Mesenchymal stem cell (in vitro differentiated cells and primary cell): ENCODE measurements around the gene STK32B.

ENCODE experiments used
- DNase-seq: peaks from one replicate; pipeline ENCODE4 v3.0.0-alpha.2; 2013
- H2AFZ ChIP-seq: one replicate; pipeline ENCODE4 v1.6.1; 2013; ENCODE audit warnings: low read depth, mild to moderate bottlenecking, control low read depth, inconsistent platforms, low read length, moderate library complexity
- H2AK5ac ChIP-seq: 2 replicates; pipeline ENCODE4 v1.6.1; 2013; ENCODE audit warnings: low read length, moderate library complexity, mild to moderate bottlenecking, inconsistent platforms; ENCODE audit not compliant: severe bottlenecking
- H2BK120ac ChIP-seq: one replicate; pipeline ENCODE4 v1.6.1; 2013; ENCODE audit warnings: low read depth, mild to moderate bottlenecking, inconsistent platforms, low read length, moderate library complexity
- H2BK12ac ChIP-seq, 2 experiments: one replicate each; pipeline ENCODE4 v1.6.1; 2013; ENCODE audit warnings: inconsistent platforms in 2 of 2, low read length in 2 of 2, mild to moderate bottlenecking in 2 of 2, moderate library complexity in 2 of 2, control low read depth in 1 of 2
- H2BK15ac ChIP-seq: one replicate; pipeline ENCODE4 v1.6.1; 2013; ENCODE audit warnings: mild to moderate bottlenecking, low read depth, inconsistent platforms; ENCODE audit not compliant: poor library complexity, severe bottlenecking
- H2BK5ac ChIP-seq: 2 replicates; pipeline ENCODE4 v1.6.1; 2013; ENCODE audit warnings: low read depth, mild to moderate bottlenecking, low read length, control low read depth, inconsistent platforms; ENCODE audit not compliant: poor library complexity, severe bottlenecking
- H3K14ac ChIP-seq, 2 experiments: one replicate each; pipeline ENCODE4 v1.6.1; 2013; ENCODE audit warnings: inconsistent platforms in 2 of 2, low read length in 2 of 2, control low read depth in 1 of 2, mild to moderate bottlenecking in 1 of 2, moderate library complexity in 1 of 2
- H3K18ac ChIP-seq, 2 experiments: one replicate each; pipeline ENCODE4 v1.6.1; 2013; ENCODE audit warnings: inconsistent platforms in 2 of 2, low read length in 2 of 2, control low read depth in 1 of 2, low read depth in 1 of 2, mild to moderate bottlenecking in 1 of 2
- H3K23ac ChIP-seq, 2 experiments: one replicate each; pipeline ENCODE4 v1.6.1; 2013; ENCODE audit warnings: inconsistent platforms in 2 of 2, low read length in 2 of 2, mild to moderate bottlenecking in 2 of 2, moderate library complexity in 2 of 2, control low read depth in 1 of 2
- H3K27ac ChIP-seq: 2 replicates; pipeline ENCODE4 v1.5.1; 2013; ENCODE audit warnings: mild to moderate bottlenecking, moderate library complexity, low read length, control low read depth, inconsistent platforms; ENCODE audit not compliant: poor library complexity, severe bottlenecking
- H3K27me3 ChIP-seq, 2 experiments: 2 replicates each; pipeline versions ENCODE4 v1.6.1 to v1.7.0; 2013; ENCODE audit warnings: low read length in 2 of 2, mild to moderate bottlenecking in 2 of 2, moderate library complexity in 2 of 2, control low read depth in 1 of 2, inconsistent platforms in 1 of 2; ENCODE audit not compliant: control insufficient read depth in 1 of 2, insufficient read depth in 1 of 2
- H3K36me3 ChIP-seq, 2 experiments: 2 replicates each; pipeline versions ENCODE4 v1.6.1 to v1.7.0; 2013; ENCODE audit warnings: low read length in 2 of 2, control low read depth in 1 of 2, inconsistent platforms in 1 of 2, low read depth in 1 of 2, mild to moderate bottlenecking in 1 of 2; ENCODE audit not compliant: insufficient read depth in 2 of 2, control insufficient read depth in 1 of 2
- H3K4ac ChIP-seq, 2 experiments: one replicate each; pipeline ENCODE4 v1.6.1; 2013; ENCODE audit warnings: inconsistent platforms in 2 of 2, low read length in 2 of 2, mild to moderate bottlenecking in 2 of 2, moderate library complexity in 2 of 2, control low read depth in 1 of 2, low read depth in 1 of 2
- H3K4me1 ChIP-seq: 2 replicates; pipeline ENCODE4 v1.6.1; 2013; ENCODE audit warnings: low read depth, low read length, control low read depth; ENCODE audit not compliant: control insufficient read depth, insufficient read depth
- H3K4me2 ChIP-seq: 2 replicates; pipeline ENCODE4 v1.6.1; 2013; ENCODE audit warnings: low read length, mild to moderate bottlenecking, inconsistent platforms; ENCODE audit not compliant: poor library complexity, severe bottlenecking
- H3K4me3 ChIP-seq, 2 experiments: 2 replicates each; pipeline versions ENCODE4 v1.5.1 to v1.7.0; 2013; ENCODE audit warnings: low read length in 2 of 2, mild to moderate bottlenecking in 2 of 2, control low read depth in 1 of 2, low read depth in 1 of 2; ENCODE audit not compliant: insufficient read depth in 1 of 2
- H3K79me1 ChIP-seq: replicated peaks from 2 replicates; pipeline ENCODE4 v1.6.1; 2013; ENCODE audit warnings: mild to moderate bottlenecking, control low read depth, low read length, inconsistent platforms; ENCODE audit not compliant: poor library complexity, severe bottlenecking
- H3K9ac ChIP-seq: 2 replicates; pipeline ENCODE4 v1.7.0; 2013; ENCODE audit warnings: mild to moderate bottlenecking, low read length, moderate library complexity
- H3K9me3 ChIP-seq: 2 replicates; pipeline ENCODE4 v1.7.0; 2013; ENCODE audit warnings: mild to moderate bottlenecking, low read length; ENCODE audit not compliant: control insufficient read depth
- H4K8ac ChIP-seq: one replicate; pipeline ENCODE4 v1.6.1; 2013; ENCODE audit warnings: inconsistent platforms, mild to moderate bottlenecking, low read length, moderate library complexity
- H4K91ac ChIP-seq: one replicate; pipeline ENCODE4 v1.6.1; 2013; ENCODE audit warnings: mild to moderate bottlenecking, low read length, inconsistent platforms
- WGBS: methylation state at CpG from one replicate; pipeline ENCODE4 v1.1.7; 2013; ENCODE audit warnings: mixed read lengths; 5-methylcytosine and 5-hydroxymethylcytosine counted together

STK32B gene

DNA sequence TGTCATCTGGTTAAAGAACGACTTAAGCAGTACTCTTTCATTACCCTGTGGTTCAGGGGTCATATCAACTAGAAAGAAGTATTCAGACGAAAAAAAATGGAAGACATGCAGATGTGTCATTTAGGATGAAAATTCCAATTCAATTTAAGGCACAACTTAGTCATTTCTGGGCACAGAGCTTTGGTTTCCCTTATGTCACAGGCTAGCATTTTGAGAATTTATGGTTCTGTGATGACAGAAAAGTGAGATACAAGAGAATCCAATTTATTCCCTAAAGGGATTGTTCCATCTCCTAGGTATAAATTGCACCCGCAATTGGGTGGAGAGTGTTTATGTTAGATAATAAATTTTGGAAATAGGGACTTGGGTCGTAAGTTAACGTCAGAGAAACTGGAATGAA lies 306.6 kb downstream of the STK32B start:
- DNase-seq: no peak
- Histone ChIP-seq H2AFZ (no peak overlapping the region), H4K8ac (no peak overlapping the region), H3K9ac (no peak overlapping the region), H3K4me1 (no peaks in the 10 kb centered on the region), H2BK15ac (no peak overlapping the region), H3K4me3 (no peak overlapping the region), H3K4me2 (no peak overlapping the region), H3K36me3 (no peaks in the 10 kb centered on the region), H3K14ac (no peak overlapping the region), H3K4ac (no peak overlapping the region), H2AK5ac (no peak overlapping the region), H3K27ac (no peak overlapping the region), H3K23ac (no peak overlapping the region), H3K18ac (no peak overlapping the region), H4K91ac (no peak overlapping the region), H2BK120ac (no peak overlapping the region), H3K27me3 (peaks cover 0 to 3% of the 10 kb centered on the region in 2 experiments), H2BK12ac (no peak overlapping the region), H2BK5ac (no peak overlapping the region), H3K79me1 (peaks cover 2% of the 10 kb centered on the region), H3K9me3 (no peaks in the 10 kb centered on the region)
- 69% methylated on average over 5 of the region's 5 CpGs for WGBS

DNA sequence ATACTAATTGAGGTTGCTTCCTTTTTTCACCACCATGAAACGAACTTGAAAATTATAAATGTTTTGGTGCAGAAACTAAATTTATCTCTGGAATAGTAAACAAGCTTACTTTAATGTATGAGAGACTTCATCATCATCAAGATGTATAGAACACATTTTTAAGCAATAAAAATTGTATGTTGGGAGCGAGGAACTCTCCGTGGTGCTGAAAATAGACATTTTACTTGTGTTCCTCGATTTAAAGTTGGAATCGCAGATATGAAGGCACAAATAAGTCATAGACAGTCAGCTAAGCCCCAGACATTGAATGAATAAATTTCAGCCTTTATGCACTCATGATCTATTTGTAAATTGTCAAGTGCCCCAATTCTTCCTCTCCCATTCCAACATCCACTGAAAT lies 310.7 kb downstream of the STK32B start:
- H2BK15ac ChIP-seq: no peak overlapping the region
- 86% methylated on average over 4 of the region's 5 CpGs for WGBS
- H4K8ac ChIP-seq: no peak overlapping the region
- H2BK5ac ChIP-seq: no peak overlapping the region
- no peak overlapping the region for H3K27ac ChIP-seq
- H3K4me2 ChIP-seq: no peak overlapping the region
- H3K4me1 ChIP-seq: peaks cover 5% of the 10 kb centered on the region
- H3K9me3 ChIP-seq: no peaks in the 10 kb centered on the region
- no peak overlapping the region for H2BK12ac ChIP-seq
- DNase-seq: peak; percentile 28
- H2AK5ac ChIP-seq: no peak overlapping the region
- H3K9ac ChIP-seq: no peak overlapping the region
- no peak overlapping the region for H4K91ac ChIP-seq
- H3K4ac ChIP-seq: no peak overlapping the region
- H2AFZ ChIP-seq: no peak overlapping the region
- H3K4me3 ChIP-seq: no peak overlapping the region
- no peaks in the 10 kb centered on the region for H3K36me3 ChIP-seq
- H2BK120ac ChIP-seq: no peak overlapping the region
- H3K27me3 ChIP-seq: peaks cover 0 to 3% of the 10 kb centered on the region in 2 experiments
- H3K23ac ChIP-seq: no peak overlapping the region
- no peak overlapping the region for H3K14ac ChIP-seq
- no peak overlapping the region for H3K18ac ChIP-seq
- peaks cover 2% of the 10 kb centered on the region for H3K79me1 ChIP-seq

DNA sequence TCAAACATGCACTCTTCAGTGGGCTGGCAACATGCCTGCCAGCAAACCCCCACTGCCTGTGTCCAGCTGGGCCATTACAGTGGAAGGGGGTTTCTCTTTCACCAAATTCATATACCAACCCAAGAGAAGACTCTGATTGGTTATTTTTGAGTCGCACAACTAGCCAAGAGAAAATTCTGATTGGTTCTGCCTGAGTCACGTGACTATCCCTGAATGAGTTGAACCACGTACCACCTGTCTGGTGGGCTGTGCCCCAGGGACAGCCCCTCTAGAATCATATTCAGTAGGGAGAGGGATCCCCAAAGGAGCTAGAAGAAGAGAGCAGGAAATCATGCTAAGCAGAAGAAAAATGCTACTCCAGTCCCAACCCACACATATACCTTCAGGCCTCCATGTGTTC lies 313.1 kb downstream of the STK32B start:
- no peak overlapping the region for H3K27ac ChIP-seq
- no peak for DNase-seq
- H3K79me1 ChIP-seq: peaks cover 5% of the 10 kb centered on the region
- no peak overlapping the region for H3K4me2 ChIP-seq
- H2BK5ac ChIP-seq: no peak overlapping the region
- no peak overlapping the region for H4K8ac ChIP-seq
- no peak overlapping the region for H2BK15ac ChIP-seq
- H2AFZ ChIP-seq: no peak overlapping the region
- H3K18ac ChIP-seq: no peak overlapping the region
- no peak overlapping the region for H3K4me3 ChIP-seq
- H3K36me3 ChIP-seq: no peaks in the 10 kb centered on the region
- no peak overlapping the region for H3K9ac ChIP-seq
- H2BK120ac ChIP-seq: no peak overlapping the region
- no peak overlapping the region for H3K23ac ChIP-seq
- H3K4me1 ChIP-seq: peaks cover 5% of the 10 kb centered on the region
- H2BK12ac ChIP-seq: no peak overlapping the region
- no peak overlapping the region for H3K4ac ChIP-seq
- H4K91ac ChIP-seq: no peak overlapping the region
- no peak overlapping the region for H2AK5ac ChIP-seq
- no peak overlapping the region for H3K14ac ChIP-seq
- WGBS: 91% methylated on average over 3 of the region's 3 CpGs
- H3K9me3 ChIP-seq: no peaks in the 10 kb centered on the region
- peaks cover 0 to 3% of the 10 kb centered on the region in 2 experiments for H3K27me3 ChIP-seq

DNA sequence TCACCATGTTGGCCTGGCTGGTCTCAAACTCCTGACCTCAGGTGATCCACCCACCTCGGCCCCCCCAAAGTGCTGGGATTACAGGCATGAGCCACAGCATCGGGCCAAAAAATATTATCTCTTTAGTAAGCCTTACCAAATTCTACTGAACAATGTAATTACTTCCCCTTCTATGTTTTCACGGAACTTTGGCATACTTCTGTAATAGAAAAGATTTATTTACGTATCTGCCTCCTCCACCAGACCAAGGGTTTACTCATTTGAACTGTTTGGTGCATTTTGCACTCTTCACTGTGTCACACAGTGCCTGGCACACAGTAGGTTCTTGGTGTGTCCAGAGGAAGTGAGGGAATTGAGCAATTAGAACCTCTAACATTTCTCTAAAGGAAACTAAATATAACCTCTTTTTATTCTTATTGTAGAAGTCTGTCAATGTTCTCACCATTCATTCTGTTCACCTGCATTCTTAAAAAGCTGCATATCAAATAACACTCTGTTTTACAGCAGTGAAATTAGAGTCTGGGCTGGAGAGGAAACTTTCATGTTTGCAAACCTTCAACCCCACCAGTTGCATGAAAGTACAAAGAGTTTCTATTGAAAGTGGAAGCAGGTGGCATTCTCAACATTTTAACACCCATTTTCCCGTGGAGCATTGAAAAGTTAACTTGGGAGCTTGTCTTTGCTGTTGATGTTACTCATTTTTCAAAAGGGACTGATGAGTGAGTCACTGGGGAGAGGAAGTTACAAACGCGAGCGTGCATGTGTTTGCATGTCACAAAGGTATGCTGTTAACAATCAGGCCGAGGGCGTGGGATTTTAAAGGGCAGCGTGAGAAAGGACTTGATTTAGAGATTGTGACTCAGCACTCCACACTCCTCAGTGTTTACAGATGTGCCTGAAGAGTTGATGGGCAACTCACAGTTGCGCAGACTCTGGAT lies 314.1 kb downstream of the STK32B start:
- Histone ChIP-seq H4K8ac (no peak overlapping the region), H3K36me3 (no peaks in the 10 kb centered on the region), H2AFZ (no peak overlapping the region), H3K4me2 (no peak overlapping the region), H3K4ac (no peak overlapping the region), H3K9me3 (no peaks in the 10 kb centered on the region), H3K9ac (no peak overlapping the region), H2BK5ac (no peak overlapping the region), H3K14ac (no peak overlapping the region), H3K23ac (no peak overlapping the region), H3K18ac (no peak overlapping the region), H3K27me3 (no peaks in the 10 kb centered on the region), H2BK12ac (no peak overlapping the region), H3K79me1 (peaks cover 5% of the 10 kb centered on the region), H3K4me3 (no peak overlapping the region), H2BK120ac (no peak overlapping the region), H3K27ac (no peak overlapping the region), H4K91ac (no peak overlapping the region), H2BK15ac (no peak overlapping the region), H2AK5ac (no peak overlapping the region), H3K4me1 (peaks cover 5% of the 10 kb centered on the region)
- DNase-seq: peak; percentile 96
- WGBS: 27% methylated on average over 10 of the region's 12 CpGs
